Adipocyte (in vitro differentiated cells): ENCODE measurements around the gene TRPM6.

Experiments used
- DNase-seq: peaks from one replicate; pipeline ENCODE4 v3.0.0-alpha.2; 2015; ENCODE audit warnings: low read depth
- H3K27me3 ChIP-seq: replicated peaks from 2 replicates; pipeline ENCODE4 v1.7.0; 2013; ENCODE audit warnings: mild to moderate bottlenecking, low read length, moderate library complexity; ENCODE audit not compliant: control insufficient read depth, insufficient read depth
- H3K36me3 ChIP-seq: 2 replicates; pipeline ENCODE4 v1.7.0; 2013; ENCODE audit warnings: low read length, mild to moderate bottlenecking, moderate library complexity; ENCODE audit not compliant: control insufficient read depth, insufficient read depth, severe bottlenecking
- H3K4me1 ChIP-seq: 2 replicates; pipeline ENCODE4 v1.7.0; 2013; ENCODE audit warnings: mild to moderate bottlenecking, low read length, moderate library complexity; ENCODE audit not compliant: control insufficient read depth, insufficient read depth
- H3K4me3 ChIP-seq: 2 replicates; pipeline ENCODE4 v1.7.0; 2013; ENCODE audit warnings: mild to moderate bottlenecking, low read length, moderate library complexity
- H3K9ac ChIP-seq: 2 replicates; pipeline ENCODE4 v1.7.0; 2013; ENCODE audit warnings: mild to moderate bottlenecking, low read length, moderate library complexity
- H3K9me3 ChIP-seq: 2 replicates; pipeline ENCODE4 v1.7.0; 2013; ENCODE audit warnings: mild to moderate bottlenecking, low read length, moderate library complexity; ENCODE audit not compliant: control insufficient read depth

Gene TRPM6

DNA sequence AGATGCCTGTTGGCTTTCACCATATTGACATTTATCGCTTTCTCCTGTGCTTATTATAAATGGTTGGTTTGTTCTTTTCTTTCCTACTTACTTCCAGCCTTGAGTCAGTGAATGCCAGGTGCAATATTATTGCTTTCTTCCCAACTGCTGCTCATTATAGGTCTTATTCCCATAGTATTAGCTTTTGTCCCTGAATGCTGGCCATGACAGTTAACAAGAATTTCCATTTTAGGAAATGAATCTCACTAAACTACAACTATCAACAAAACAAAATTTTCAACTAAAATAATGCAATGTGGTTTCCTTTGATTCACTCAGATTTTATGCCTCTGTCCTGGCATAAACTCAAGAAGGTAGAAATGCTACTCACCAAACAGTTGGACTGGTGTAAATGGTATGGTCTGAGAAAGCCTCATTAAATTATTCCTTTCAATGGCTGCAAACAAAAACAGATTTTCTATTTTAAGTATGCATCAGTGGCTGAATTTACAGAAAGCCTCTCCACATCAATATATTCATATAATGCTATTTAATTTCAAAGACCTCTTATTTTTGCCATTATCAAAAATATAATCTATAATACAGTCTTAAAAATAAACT lies 145.4 kb downstream of the TRPM6 start:
- H3K9me3 ChIP-seq, result no peaks in the 10 kb centered on the region
- DNase-seq, result no peak
- no peak overlapping the region for H3K4me3 ChIP-seq
- no peaks in the 10 kb centered on the region for H3K4me1 ChIP-seq
- H3K9ac ChIP-seq, result no peak overlapping the region
- H3K36me3 ChIP-seq, result no peaks in the 10 kb centered on the region
- peaks cover 15% of the 10 kb centered on the region for H3K27me3 ChIP-seq

DNA sequence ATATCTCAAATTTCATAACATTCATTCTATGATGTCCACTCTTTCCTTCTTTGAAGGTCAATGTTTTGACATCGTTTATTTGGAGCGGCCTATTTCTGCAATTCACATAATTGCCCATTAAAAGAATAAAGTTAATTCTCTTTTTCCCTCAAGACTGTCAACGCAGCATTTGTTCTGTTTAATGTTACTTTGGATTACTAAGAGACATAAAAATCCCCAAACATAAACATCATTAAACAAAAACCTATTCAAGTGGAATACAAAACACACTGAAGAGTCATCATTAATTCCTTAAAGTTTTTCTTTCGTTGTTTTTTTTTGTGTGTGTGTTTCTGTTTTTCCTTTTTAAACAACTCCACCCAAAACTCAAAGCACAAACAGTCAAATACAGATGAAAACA lies 151.1 kb downstream of the TRPM6 start:
- no peak overlapping the region for H3K9ac ChIP-seq
- H3K4me3 ChIP-seq, result no peak overlapping the region
- H3K9me3 ChIP-seq, result no peaks in the 10 kb centered on the region
- no peaks in the 10 kb centered on the region for H3K4me1 ChIP-seq
- no peaks in the 10 kb centered on the region for H3K36me3 ChIP-seq
- DNase-seq, result no peak
- H3K27me3 ChIP-seq, result peaks cover 5% of the 10 kb centered on the region

- DNase-seq, result no peak
Measured at GRCh38 chr9:74735761-74736160, 152.0 kb downstream of the TRPM6 start.

DNA sequence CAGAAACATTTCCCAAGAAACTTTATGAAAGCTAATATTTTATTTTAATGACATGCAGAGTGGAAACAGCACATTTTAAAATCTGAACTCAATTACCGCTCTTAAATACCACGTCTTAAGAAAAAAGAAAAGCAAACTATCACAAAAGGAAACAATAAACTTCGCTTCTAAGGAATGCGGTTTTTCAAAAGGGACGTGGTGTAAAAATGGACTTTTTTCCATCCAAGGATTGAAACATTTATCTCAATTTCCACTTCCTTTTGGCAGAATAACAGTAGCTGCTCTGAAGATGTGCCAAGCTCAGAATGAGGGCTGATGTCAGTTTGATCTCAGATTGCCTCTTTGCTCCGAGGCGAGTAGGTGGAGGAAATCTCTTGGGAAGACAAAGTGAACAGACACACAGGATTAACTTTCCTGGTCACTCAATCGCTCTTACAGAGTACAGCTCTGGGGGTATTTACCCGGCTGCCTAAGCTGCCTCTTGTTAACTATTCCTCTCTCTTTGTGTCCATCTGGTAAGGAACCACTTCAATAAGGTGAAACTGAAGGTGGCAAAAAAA lies 158.5 kb downstream of the TRPM6 start:
- DNase-seq, result peak; percentile 48
- no peak overlapping the region for H3K9ac ChIP-seq
- H3K27me3 ChIP-seq, result peaks cover 23% of the 10 kb centered on the region
- no peaks in the 10 kb centered on the region for H3K9me3 ChIP-seq
- H3K36me3 ChIP-seq, result no peaks in the 10 kb centered on the region
- peaks cover 11% of the 10 kb centered on the region for H3K4me1 ChIP-seq
- H3K4me3 ChIP-seq, result peak overlapping the region; percentile 69

More at GRCh38 chr9:74735761-74736160, 152.0 kb downstream of the TRPM6 start:
- Histone ChIP-seq H3K9ac (no peak overlapping the region), H3K36me3 (no peaks in the 10 kb centered on the region), H3K4me1 (no peaks in the 10 kb centered on the region), H3K4me3 (no peak overlapping the region), H3K27me3 (no peaks in the 10 kb centered on the region), H3K9me3 (no peaks in the 10 kb centered on the region)

DNA sequence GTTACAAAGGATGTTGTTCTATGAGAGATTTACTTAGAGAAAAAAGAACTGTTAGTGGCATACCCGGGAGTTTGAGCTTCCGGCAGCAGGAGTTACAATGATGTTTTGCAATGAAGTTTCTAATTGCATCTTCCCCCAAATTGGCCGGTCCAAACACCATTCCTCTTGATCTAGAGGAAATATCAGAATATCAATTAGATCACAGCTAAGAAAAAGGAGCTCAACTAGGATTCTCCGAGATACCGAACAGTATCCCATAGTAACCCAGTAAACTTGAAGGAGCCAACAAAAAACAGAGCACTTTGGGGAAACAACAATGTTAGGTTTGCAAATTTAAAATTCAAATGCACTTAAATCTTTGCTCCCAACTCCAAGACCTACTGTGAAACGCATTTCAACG lies 159.5 kb downstream of the TRPM6 start:
- peaks cover 23% of the 10 kb centered on the region for H3K27me3 ChIP-seq
- no peaks in the 10 kb centered on the region for H3K9me3 ChIP-seq
- no peak for DNase-seq
- no peaks in the 10 kb centered on the region for H3K36me3 ChIP-seq
- H3K4me3 ChIP-seq, result no peak overlapping the region
- H3K9ac ChIP-seq, result no peak overlapping the region
- peaks cover 11% of the 10 kb centered on the region for H3K4me1 ChIP-seq

GRCh38 chr9:74726581-74726980 lies 161.1 kb downstream of the TRPM6 start:
- peaks cover 11% of the 10 kb centered on the region for H3K4me1 ChIP-seq
- H3K27me3 ChIP-seq, result peaks cover 31% of the 10 kb centered on the region
- no peak overlapping the region for H3K9ac ChIP-seq
- no peaks in the 10 kb centered on the region for H3K9me3 ChIP-seq
- H3K36me3 ChIP-seq, result no peaks in the 10 kb centered on the region
- H3K4me3 ChIP-seq, result no peak overlapping the region
- DNase-seq, result no peak

- no peak for DNase-seq
- H3K4me1 ChIP-seq, result peaks cover 8% of the 10 kb centered on the region
Measured at GRCh38 chr9:74724317-74724716, 163.4 kb downstream of the TRPM6 start.

DNA sequence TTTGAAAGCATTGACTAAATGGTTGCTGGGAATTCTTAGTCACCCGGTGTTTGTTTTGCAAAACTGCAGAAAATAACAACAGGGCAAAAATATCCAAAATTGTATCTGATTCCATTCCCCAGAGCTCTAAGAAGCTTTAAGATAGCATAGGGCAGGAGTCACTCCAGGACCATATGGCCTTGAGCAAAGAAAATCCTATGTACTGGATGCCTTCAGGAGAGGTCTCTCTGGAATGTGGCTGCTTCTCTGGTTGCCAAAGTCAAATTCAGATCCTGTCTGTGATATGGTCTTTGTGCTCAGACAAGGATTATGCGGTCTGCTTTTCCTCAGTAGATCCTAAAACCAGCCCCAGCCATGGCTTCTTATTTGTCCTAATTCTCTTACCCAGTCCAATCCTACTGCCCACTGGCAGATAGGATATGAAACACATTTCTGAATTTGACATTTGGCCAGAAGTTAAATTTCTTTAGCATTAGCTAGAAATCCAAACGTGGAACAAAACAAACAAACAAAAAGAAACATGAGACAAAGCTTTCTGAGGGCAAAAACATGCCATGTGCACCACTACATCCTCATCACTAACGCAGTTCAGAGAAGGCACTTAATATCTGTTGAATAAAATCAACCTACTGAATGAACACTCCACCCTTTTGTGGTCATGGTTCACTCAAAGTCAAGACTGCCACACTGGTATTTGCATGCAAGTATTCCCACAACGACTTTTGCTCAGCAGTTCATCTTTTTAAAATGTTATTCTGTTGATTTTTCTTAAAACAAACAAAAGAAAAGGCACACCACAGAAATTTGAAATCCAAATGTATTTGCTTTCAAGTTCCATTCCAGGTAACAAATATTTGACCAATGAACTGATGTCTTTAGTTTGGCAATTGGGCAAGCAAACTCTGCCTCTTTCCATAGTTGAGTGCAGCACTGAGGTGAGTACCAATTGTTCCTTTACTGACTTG lies 165.7 kb downstream of the TRPM6 start:
- no peaks in the 10 kb centered on the region for H3K4me1 ChIP-seq
- DNase-seq, result peak; percentile 92
- no peaks in the 10 kb centered on the region for H3K36me3 ChIP-seq
- H3K9me3 ChIP-seq, result no peaks in the 10 kb centered on the region
- H3K27me3 ChIP-seq, result peaks cover 7% of the 10 kb centered on the region
- H3K4me3 ChIP-seq, result no peak overlapping the region
- no peak overlapping the region for H3K9ac ChIP-seq

More at GRCh38 chr9:74724317-74724716, 163.4 kb downstream of the TRPM6 start:
- no peaks in the 10 kb centered on the region for H3K36me3 ChIP-seq
- peaks cover 25% of the 10 kb centered on the region for H3K27me3 ChIP-seq
- H3K9ac ChIP-seq, result no peak overlapping the region
- H3K9me3 ChIP-seq, result no peaks in the 10 kb centered on the region
- H3K4me3 ChIP-seq, result no peak overlapping the region

DNA sequence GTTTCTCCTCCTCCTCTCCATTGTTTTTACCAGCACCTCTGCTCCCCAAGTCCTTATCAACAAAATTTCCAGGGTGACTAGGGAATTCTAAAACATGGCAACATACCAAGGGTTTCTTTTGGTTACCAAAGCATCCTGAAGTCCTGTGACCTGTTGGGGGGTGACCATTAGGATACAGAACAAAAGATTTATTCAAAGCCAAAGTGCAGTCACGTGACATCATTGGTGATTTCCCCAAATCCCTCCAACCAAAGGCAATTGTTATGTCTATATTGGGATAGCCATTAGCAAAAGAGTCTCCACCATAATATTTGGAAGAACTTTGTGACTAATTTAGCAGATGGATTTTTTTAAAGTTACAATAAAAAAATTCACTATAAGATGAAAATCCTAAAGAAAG lies 168.4 kb downstream of the TRPM6 start:
- Histone ChIP-seq H3K27me3 (peaks cover 7% of the 10 kb centered on the region), H3K36me3 (no peaks in the 10 kb centered on the region), H3K9ac (no peak overlapping the region), H3K9me3 (no peaks in the 10 kb centered on the region), H3K4me1 (no peaks in the 10 kb centered on the region), H3K4me3 (no peak overlapping the region)
- no peak for DNase-seq

- Histone ChIP-seq H3K4me1 (no peaks in the 10 kb centered on the region), H3K9me3 (no peaks in the 10 kb centered on the region), H3K27me3 (peaks cover 7% of the 10 kb centered on the region), H3K9ac (no peak overlapping the region), H3K4me3 (no peak overlapping the region), H3K36me3 (no peaks in the 10 kb centered on the region)
- DNase-seq, result no peak
Measured at GRCh38 chr9:74718709-74719108, 169.0 kb downstream of the TRPM6 start.

DNA sequence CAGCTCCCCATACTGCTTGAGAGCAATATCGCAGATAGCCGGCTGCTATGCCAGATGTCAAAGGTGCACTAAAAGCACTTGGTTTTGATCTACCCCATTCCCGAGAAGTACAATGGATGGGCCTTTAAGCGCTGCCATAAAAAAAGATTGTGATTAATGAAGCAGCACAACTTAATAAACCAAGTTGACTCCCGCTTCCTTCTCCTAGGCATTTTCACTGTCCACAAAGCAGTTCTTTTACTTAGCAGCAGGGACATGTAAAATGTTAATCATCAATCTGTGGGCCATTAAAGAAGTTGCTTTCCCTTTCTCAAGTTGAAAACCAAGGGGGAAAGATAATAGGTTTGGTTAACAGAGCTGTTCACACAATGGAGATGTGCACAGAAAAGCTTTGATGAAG lies 176.4 kb downstream of the TRPM6 start:
- no peak for DNase-seq
- no peaks in the 10 kb centered on the region for H3K4me1 ChIP-seq
- H3K9ac ChIP-seq, result no peak overlapping the region
- no peaks in the 10 kb centered on the region for H3K9me3 ChIP-seq
- H3K36me3 ChIP-seq, result no peaks in the 10 kb centered on the region
- no peak overlapping the region for H3K4me3 ChIP-seq
- H3K27me3 ChIP-seq, result peaks cover 5% of the 10 kb centered on the region
